ENCODE measurements around the gene USP2. TPM values are rescaled to one million over a fixed set of nuclear protein-coding genes. Genes with fewer than 3 reads are reported as not detected.

The USP2 gene
- total RNA-seq, 1 donor from 2014 or later = 135 TPM

DNA sequence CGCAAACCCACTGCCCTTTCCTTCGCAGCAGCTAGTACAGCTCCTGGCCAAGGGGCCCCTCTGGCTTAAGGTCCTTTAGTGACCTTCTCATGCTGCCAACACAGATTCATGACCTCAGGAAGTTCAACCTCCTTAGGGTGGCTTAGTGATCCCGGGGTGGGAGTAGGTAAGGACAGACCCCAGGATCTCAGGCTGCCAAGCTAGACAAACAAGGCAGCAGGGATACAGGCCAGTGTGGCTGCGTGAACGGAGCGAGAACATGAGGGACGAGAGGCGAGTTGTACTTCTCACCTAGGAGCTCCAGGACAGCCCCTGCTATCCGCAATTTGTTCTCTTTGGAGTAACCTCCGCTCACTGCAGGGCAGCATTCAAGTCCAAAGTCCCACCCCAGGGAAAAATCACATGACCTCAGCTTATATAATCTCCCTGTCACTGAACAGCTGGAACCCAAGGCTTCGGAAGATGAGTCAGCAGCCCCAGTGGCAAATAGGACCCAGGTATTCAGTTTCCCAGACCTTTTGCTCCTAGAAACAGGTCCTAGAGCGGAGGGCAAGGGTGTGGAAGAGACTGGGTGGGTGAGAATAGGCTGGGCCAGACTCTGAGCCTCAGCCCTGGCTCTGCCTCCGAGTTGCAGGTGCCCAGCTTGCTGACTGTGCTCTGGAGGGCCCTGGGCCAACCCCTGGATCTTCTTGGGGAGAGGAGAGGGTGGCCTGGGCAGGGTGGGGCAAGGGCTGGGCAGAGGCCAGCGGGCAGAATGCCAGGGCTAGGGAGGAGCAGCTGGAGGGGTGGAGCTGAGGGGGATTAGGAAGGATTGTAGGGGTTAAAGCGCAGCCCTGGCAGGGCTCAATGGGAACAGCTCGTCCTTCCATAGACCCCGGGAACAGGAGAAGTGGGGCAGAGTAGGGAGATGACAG, 13.1 kb downstream of the USP2 start:
- Histone ChIP-seq H3K27ac (replicated peaks) (peak overlapping the region; percentile 95), H3K36me3 (no peaks in the 10 kb centered on the region), H3K27me3 (ENCODE audit: low read depth) (peaks cover 20% of the 10 kb centered on the region), H3K4me3 (peak overlapping the region; percentile 56), H3K9me3 (replicated peaks) (no peaks in the 10 kb centered on the region), H3K4me1 (peaks cover 97% of the 10 kb centered on the region)
- DNase-seq = peak; percentile 81
- TF ChIP-seq, protein P1, sequence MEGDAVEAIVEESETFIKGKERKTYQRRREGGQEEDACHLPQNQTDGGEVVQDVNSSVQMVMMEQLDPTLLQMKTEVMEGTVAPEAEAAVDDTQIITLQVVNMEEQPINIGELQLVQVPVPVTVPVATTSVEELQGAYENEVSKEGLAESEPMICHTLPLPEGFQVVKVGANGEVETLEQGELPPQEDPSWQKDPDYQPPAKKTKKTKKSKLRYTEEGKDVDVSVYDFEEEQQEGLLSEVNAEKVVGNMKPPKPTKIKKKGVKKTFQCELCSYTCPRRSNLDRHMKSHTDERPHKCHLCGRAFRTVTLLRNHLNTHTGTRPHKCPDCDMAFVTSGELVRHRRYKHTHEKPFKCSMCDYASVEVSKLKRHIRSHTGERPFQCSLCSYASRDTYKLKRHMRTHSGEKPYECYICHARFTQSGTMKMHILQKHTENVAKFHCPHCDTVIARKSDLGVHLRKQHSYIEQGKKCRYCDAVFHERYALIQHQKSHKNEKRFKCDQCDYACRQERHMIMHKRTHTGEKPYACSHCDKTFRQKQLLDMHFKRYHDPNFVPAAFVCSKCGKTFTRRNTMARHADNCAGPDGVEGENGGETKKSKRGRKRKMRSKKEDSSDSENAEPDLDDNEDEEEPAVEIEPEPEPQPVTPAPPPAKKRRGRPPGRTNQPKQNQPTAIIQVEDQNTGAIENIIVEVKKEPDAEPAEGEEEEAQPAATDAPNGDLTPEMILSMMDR (IDR thresholded peaks at IDR 0.05; ENCODE audit: borderline replicate concordance) = no peak
- intact Hi-C loops (cut with micrococcal nuclease) = no loop called here

DNA sequence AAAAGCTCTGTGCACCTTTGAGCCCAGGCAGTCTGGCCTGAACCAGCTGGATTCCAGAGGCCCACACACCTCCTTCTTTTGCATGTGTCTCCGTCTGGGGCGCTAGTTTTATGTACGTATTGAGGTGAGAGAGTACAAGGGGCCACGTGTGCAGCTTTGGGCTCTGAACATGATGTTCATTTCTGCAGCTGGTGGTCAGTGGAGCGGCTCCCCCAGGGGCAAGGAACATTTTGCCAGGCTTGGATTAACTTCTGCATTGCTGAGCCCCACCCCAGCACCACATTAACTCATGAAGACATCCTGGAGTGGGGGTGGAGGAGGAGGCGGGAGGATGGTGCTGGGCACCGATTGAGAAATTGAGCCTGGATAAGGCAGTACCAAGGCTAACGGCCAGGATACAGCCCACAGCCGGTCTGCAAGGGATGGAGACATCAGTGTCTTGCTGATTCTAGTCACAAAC, 13.8 kb downstream of the USP2 start:
- H3K4me1 ChIP-seq = peaks cover 97% of the 10 kb centered on the region
- intact Hi-C loops (cut with micrococcal nuclease) = no loop called here
- H3K27ac ChIP-seq (replicated peaks) = peak overlapping the region; percentile 95
- no peak for DNase-seq
- TF ChIP-seq, protein P1 (IDR thresholded peaks at IDR 0.05; ENCODE audit: borderline replicate concordance) = no peak
- H3K27me3 ChIP-seq (ENCODE audit: low read depth) = peaks cover 23% of the 10 kb centered on the region
- peak overlapping the region; percentile 56 for H3K4me3 ChIP-seq
- no peaks in the 10 kb centered on the region for H3K9me3 ChIP-seq (replicated peaks)
- H3K36me3 ChIP-seq = no peaks in the 10 kb centered on the region

DNA sequence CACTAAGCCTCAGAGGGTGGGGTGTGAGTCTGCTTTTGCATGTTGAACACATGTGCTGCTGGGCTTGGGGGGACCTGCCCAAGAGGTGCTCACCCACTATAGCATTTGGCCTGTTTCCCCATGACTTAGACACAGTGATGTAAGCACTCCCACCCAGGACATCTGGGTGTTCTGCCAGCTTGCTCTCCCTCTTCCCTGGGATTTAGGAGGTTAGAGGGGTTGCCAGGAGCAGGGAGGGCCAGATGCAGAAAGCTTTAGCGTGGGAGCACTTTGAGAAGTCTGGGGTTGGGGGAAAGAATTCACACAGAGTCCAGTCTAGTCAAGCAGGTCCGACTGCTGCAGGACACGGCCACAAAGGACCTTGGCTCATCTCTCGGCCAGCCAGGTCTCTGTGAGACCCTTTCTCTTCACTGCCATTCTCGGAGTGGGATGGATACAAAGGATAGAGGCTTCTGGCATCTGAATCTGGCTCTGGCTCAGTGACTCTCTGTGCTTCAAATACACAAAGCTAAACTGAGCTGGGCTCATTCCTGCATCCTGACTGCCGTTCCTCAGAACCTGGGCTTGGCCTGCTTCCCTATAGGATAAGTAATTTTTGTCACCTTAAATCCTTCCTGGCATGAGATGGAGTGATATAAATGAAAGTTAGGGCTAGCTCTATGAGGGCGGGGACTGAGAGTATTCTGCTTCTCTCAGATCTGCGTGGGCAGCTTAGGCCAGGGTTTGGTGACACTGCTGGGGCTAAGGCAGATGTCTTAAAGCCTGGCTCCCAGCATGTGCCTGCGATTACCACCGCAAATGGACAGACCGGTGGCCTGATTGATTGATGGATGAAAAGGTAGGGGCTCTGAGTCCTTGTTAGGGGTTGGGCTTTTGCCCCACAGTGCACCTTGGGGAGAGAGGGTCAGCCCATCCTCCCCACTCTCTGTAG, 14.5 kb downstream of the USP2 start:
- peak overlapping the region; percentile 56 for H3K4me3 ChIP-seq
- no peaks in the 10 kb centered on the region for H3K36me3 ChIP-seq
- peaks cover 97% of the 10 kb centered on the region for H3K4me1 ChIP-seq
- peak overlapping the region; percentile 95 for H3K27ac ChIP-seq (replicated peaks)
- peaks cover 23% of the 10 kb centered on the region for H3K27me3 ChIP-seq (ENCODE audit: low read depth)
- intact Hi-C loops (cut with micrococcal nuclease) = no loop called here
- TF ChIP-seq, protein P1 (IDR thresholded peaks at IDR 0.05; ENCODE audit: borderline replicate concordance) = no peak
- no peaks in the 10 kb centered on the region for H3K9me3 ChIP-seq (replicated peaks)
- no peak for DNase-seq

DNA sequence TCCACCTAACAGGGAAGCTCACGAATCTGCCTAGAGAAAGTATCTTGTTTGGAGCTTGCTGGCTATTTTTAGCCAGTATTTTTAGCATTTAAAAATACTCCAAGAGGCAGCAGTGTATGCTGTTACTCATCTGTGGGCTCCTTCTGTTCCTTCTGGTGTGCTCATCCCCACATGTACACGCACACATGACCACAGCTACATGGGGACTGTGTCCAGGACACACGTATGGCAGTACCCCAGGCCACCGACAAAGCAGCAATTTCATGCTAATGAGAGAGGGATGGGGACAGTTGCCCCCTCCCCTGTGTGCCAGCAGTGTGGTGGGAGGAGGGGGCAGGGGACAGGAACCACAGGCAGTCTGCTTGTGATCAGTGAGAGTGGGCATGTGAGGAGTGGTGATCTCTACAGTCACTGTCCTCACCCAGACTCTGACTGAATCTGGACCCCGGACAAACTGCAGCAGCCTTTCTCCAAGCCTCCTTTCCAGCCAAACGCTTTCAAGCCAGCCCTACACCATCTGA, 16.4 kb downstream of the USP2 start:
- Histone ChIP-seq H3K4me1 (peaks cover 95% of the 10 kb centered on the region), H3K4me3 (peak overlapping the region; percentile 72)
- no peak for DNase-seq

More for the DNA sequence above, 16.4 kb downstream of the USP2 start:
- Histone ChIP-seq H3K36me3 (no peaks in the 10 kb centered on the region), H3K27me3 (ENCODE audit: low read depth) (peaks cover 23% of the 10 kb centered on the region), H3K9me3 (replicated peaks) (no peaks in the 10 kb centered on the region), H3K27ac (replicated peaks) (peak overlapping the region; percentile 95)
- intact Hi-C loops (cut with micrococcal nuclease) = no loop called here
- TF ChIP-seq, protein P1 (IDR thresholded peaks at IDR 0.05; ENCODE audit: borderline replicate concordance) = no peak
